Urinary bladder (tissue), 4 donors: ENCODE data around the gene RSBN1L. TPM values are rescaled to one million over a fixed set of nuclear protein-coding genes. Genes with fewer than 3 reads are reported as not detected.
"Not testable (repeated sequence)": the region's sequence is repeated elsewhere in the genome, so short reads cannot be mapped to it uniquely, and the experiment has no call there.

Experiments
- DNase-seq: peaks from one replicate; pipeline ENCODE4 v3.0.0-alpha.2; 2015; ENCODE audit errors: extremely low spot score
- H3K27ac ChIP-seq: one replicate; pipeline ENCODE4 v1.5.1; 2013; ENCODE audit warnings: low read depth, mild to moderate bottlenecking, moderate library complexity
- H3K36me3 ChIP-seq: one replicate; pipeline ENCODE4 v1.6.1; 2013; ENCODE audit warnings: mild to moderate bottlenecking, moderate library complexity; ENCODE audit not compliant: insufficient read depth
- H3K4me1 ChIP-seq: one replicate; pipeline ENCODE4 v1.6.1; 2013; ENCODE audit warnings: mild to moderate bottlenecking, moderate library complexity; ENCODE audit not compliant: insufficient read depth
- H3K4me3 ChIP-seq: one replicate; pipeline ENCODE4 v1.5.1; 2013; ENCODE audit warnings: low read depth, low read length
- WGBS: extraction: QIAGEN DNeasy Blood & Tissue Kit; methylation state at CpG from one replicate; pipeline ENCODE4 v1.1.7; 2013; 5-methylcytosine and 5-hydroxymethylcytosine counted together
- polyA plus RNA-seq: library from polyadenylated mRNA; stranded (reverse); fragments of 200-250 nt; gene quantifications from one replicate; pipeline ENCODE4 v1.2.3, GENCODE V29; 2013
- total RNA-seq: library from RNA; depleted of rRNA; stranded (reverse); fragments of >200 nt; gene quantifications from one replicate; pipeline ENCODE4 v1.2.3, GENCODE V29; 2014
- donor health status: healthy with polysubstance abuse.
- donor health status: healthy.

The RSBN1L gene
- total and polyA plus RNA-seq, 2 donors = 13.0 to 58.4 TPM

GRCh38 chr7:77782383-77782782, 86.1 kb downstream of the RSBN1L start:
- Histone ChIP-seq H3K4me1 (no peaks in the 10 kb centered on the region), H3K36me3 (no peaks in the 10 kb centered on the region), H3K4me3 (no peak overlapping the region), H3K27ac (no peak overlapping the region)
- WGBS = 96% methylated on average over 4 of the region's 4 CpGs
- DNase-seq = no peak

GRCh38 chr7:77783111-77783510, 86.9 kb downstream of the RSBN1L start:
- 98% methylated on average over 1 of the region's 1 CpG for WGBS
- H3K36me3 ChIP-seq = no peaks in the 10 kb centered on the region
- no peak overlapping the region for H3K4me3 ChIP-seq
- no peak overlapping the region for H3K27ac ChIP-seq
- H3K4me1 ChIP-seq = no peaks in the 10 kb centered on the region
- DNase-seq = no peak

- 91% methylated on average over 3 of the region's 3 CpGs for WGBS
These were observed 87.3 kb downstream of the RSBN1L start for GRCh38 chr7:77783545-77783944.

GRCh38 chr7:77784426-77784825, 88.2 kb downstream of the RSBN1L start:
- DNase-seq = not testable (repeated sequence)
- 97% methylated on average over 10 of the region's 10 CpGs for WGBS

More at GRCh38 chr7:77783545-77783944, 87.3 kb downstream of the RSBN1L start:
- Histone ChIP-seq H3K27ac (no peak overlapping the region), H3K36me3 (no peaks in the 10 kb centered on the region), H3K4me1 (no peaks in the 10 kb centered on the region), H3K4me3 (no peak overlapping the region)
- no peak for DNase-seq

GRCh38 chr7:77786018-77786417, 89.8 kb downstream of the RSBN1L start:
- no peak overlapping the region for H3K27ac ChIP-seq

More at GRCh38 chr7:77784426-77784825, 88.2 kb downstream of the RSBN1L start:
- not testable (repeated sequence) for H3K4me1 ChIP-seq, H3K36me3 ChIP-seq, H3K27ac ChIP-seq, H3K4me3 ChIP-seq

GRCh38 chr7:77786741-77787140, 90.5 kb downstream of the RSBN1L start:
- no peak for DNase-seq

More at GRCh38 chr7:77786018-77786417, 89.8 kb downstream of the RSBN1L start:
- no peaks in the 10 kb centered on the region for H3K4me1 ChIP-seq
- WGBS = 95% methylated on average over 3 of the region's 3 CpGs
- no peak for DNase-seq
- H3K4me3 ChIP-seq = no peak overlapping the region
- H3K36me3 ChIP-seq = no peaks in the 10 kb centered on the region

GRCh38 chr7:77788327-77788902, 92.2 kb downstream of the RSBN1L start:
- no peak for DNase-seq
- WGBS = 97% methylated on average over 2 of the region's 2 CpGs

More at GRCh38 chr7:77786741-77787140, 90.5 kb downstream of the RSBN1L start:
- Histone ChIP-seq H3K4me3 (no peak overlapping the region), H3K27ac (no peak overlapping the region), H3K36me3 (no peaks in the 10 kb centered on the region), H3K4me1 (no peaks in the 10 kb centered on the region)

GRCh38 chr7:77791336-77791735, 95.1 kb downstream of the RSBN1L start:
- WGBS = 51% methylated on average over 6 of the region's 6 CpGs
- Histone ChIP-seq H3K4me1 (no peaks in the 10 kb centered on the region), H3K27ac (no peak overlapping the region), H3K4me3 (no peak overlapping the region), H3K36me3 (no peaks in the 10 kb centered on the region)
- DNase-seq = no peak

More at GRCh38 chr7:77788327-77788902, 92.2 kb downstream of the RSBN1L start:
- Histone ChIP-seq H3K4me3 (no peak overlapping the region), H3K36me3 (no peaks in the 10 kb centered on the region), H3K4me1 (no peaks in the 10 kb centered on the region), H3K27ac (no peak overlapping the region)

GRCh38 chr7:77791956-77792355, 95.7 kb downstream of the RSBN1L start:
- Histone ChIP-seq H3K4me1 (peaks cover 1% of the 10 kb centered on the region), H3K36me3 (no peaks in the 10 kb centered on the region), H3K27ac (no peak overlapping the region), H3K4me3 (no peak overlapping the region)
- DNase-seq = peak; percentile 18
- WGBS = 72% methylated on average over 2 of the region's 2 CpGs

- Histone ChIP-seq H3K4me1 (peaks cover 1% of the 10 kb centered on the region), H3K4me3 (no peak overlapping the region), H3K27ac (no peak overlapping the region), H3K36me3 (no peaks in the 10 kb centered on the region)
- 92% methylated on average over 4 of the region's 4 CpGs for WGBS
- DNase-seq = no peak
These were observed 97.7 kb downstream of the RSBN1L start for GRCh38 chr7:77794000-77794399.

- DNase-seq = no peak
- 98% methylated on average over 3 of the region's 3 CpGs for WGBS
- Histone ChIP-seq H3K4me3 (no peak overlapping the region), H3K36me3 (no peaks in the 10 kb centered on the region), H3K27ac (no peak overlapping the region), H3K4me1 (peaks cover 1% of the 10 kb centered on the region)
These were observed 99.8 kb downstream of the RSBN1L start for GRCh38 chr7:77796109-77796508.

GRCh38 chr7:77796960-77797359, 100.7 kb downstream of the RSBN1L start:
- WGBS = 48% methylated on average over 5 of the region's 5 CpGs
- peak overlapping the region; percentile 82 for H3K4me3 ChIP-seq
- H3K4me1 ChIP-seq = peaks cover 1% of the 10 kb centered on the region
- H3K36me3 ChIP-seq = no peaks in the 10 kb centered on the region
- no peak for DNase-seq
- H3K27ac ChIP-seq = no peak overlapping the region

- under 1% methylated on average over 35 of the region's 35 CpGs for WGBS
- peak overlapping the region; percentile 82 for H3K4me3 ChIP-seq
- H3K4me1 ChIP-seq = peaks cover 1% of the 10 kb centered on the region
- H3K27ac ChIP-seq = peak overlapping the region; percentile 70
- no peaks in the 10 kb centered on the region for H3K36me3 ChIP-seq
- no peak for DNase-seq
These were observed 101.6 kb downstream of the RSBN1L start for GRCh38 chr7:77797734-77798393.

GRCh38 chr7:77798394-77799077, 102.3 kb downstream of the RSBN1L start, which contains the start of the genes PHTF2 and TMEM60:
TSS of gene PHTF2 (plus strand) at chr7:77798773.
TSS of gene TMEM60 (minus strand) at chr7:77798434. CDS start at chr7:77794373, 4,061 bp downstream.
- DNase-seq = peak; percentile 99
- WGBS = under 1% methylated on average over 61 of the region's 61 CpGs
- H3K4me3 ChIP-seq = peak within 1 kb of the TSS; percentile 82
- peak within 1 kb of the TSS; percentile 70 for H3K27ac ChIP-seq
- H3K36me3 ChIP-seq = no peaks in the 10 kb centered on the region
- peaks cover 1% of the 10 kb centered on the region for H3K4me1 ChIP-seq
